ENCODE results near the gene AIP. TPM values are rescaled to one million over a fixed set of nuclear protein-coding genes. Genes with fewer than 3 reads are reported as not detected.

The AIP gene
- total RNA-seq, 1 donor from 2014 or later, result 50.1 TPM

DNA sequence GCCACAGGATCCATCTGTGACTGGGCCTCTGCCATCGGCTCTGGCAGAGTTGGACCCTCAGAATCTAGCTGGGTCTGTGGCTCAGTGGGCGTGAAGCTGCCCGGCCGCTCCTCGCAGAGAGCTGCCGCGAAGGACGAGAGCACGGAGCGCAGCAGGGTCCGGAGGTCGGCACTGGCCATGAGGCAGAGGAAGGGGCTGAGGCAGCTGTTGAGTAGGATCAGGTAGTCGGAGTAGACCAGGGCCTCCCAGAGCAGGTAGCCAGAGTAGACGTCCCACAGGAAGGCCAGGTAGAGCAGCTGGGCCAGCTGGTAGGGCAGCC lies 31.2 kb upstream of the AIP start:
- Mint-ChIP-seq H3K27ac (ENCODE audit: unreplicated experiment) (no peak overlapping the region), H3K4me3 (no peak overlapping the region), H3K27me3 (ENCODE audit: low read depth) (no peaks in the 10 kb centered on the region), H3K36me3 (ENCODE audit: low read depth) (no peaks in the 10 kb centered on the region), H3K4me1 (peaks cover 10% of the 10 kb centered on the region), H3K9me3 (no peaks in the 10 kb centered on the region)
- TF ChIP-seq, protein P1, sequence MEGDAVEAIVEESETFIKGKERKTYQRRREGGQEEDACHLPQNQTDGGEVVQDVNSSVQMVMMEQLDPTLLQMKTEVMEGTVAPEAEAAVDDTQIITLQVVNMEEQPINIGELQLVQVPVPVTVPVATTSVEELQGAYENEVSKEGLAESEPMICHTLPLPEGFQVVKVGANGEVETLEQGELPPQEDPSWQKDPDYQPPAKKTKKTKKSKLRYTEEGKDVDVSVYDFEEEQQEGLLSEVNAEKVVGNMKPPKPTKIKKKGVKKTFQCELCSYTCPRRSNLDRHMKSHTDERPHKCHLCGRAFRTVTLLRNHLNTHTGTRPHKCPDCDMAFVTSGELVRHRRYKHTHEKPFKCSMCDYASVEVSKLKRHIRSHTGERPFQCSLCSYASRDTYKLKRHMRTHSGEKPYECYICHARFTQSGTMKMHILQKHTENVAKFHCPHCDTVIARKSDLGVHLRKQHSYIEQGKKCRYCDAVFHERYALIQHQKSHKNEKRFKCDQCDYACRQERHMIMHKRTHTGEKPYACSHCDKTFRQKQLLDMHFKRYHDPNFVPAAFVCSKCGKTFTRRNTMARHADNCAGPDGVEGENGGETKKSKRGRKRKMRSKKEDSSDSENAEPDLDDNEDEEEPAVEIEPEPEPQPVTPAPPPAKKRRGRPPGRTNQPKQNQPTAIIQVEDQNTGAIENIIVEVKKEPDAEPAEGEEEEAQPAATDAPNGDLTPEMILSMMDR (conservative IDR thresholded peaks at IDR 0.05), result no peak
- DNase-seq (ENCODE audit: low read depth, low spot score), result no peak

DNA sequence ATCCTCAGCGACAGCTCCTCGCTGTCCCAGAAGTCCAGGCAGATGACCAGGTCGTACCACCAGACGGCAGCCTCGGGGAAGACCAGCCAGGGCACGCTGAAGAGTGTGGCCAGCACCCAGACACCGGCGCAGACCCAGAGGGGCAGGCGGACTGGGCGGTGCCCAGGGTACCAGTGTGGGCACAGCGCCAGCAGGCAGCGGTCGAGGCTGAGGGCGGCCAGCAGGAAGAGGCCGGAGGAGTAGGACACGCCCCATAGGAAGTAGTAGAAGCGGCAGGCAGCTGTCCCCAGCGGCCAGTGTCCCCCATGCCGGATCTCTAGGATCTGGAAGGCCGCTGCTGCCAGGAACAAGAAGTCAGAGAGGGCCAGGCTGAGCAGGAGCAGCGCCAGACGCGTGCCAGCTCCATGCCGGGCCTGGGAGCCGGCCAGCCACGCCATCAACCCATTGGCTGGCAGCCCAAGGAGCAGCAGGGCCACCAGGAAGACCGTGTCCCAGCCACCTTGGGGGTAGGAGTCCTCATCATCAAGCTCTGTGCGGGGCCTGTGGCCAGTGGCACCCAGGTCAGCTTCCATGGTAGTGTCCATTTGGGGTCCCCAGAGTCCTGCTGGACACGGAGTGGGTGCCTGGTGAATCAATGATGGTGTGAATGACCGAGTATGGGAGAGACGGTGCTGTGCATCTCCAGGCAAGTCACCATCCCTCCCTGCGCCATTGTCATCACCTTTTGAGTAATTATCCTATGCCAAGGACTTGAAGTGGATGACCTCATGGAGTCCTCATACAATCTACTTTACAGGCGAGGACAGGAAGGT lies 30.5 kb upstream of the AIP start, which contains the start of gene GPR152:
TSS of gene GPR152 (minus strand) at position 589 of the 812 bp plus-strand sequence. CDS start at position 584, 5 bp downstream.
- Mint-ChIP-seq H3K4me1 (peaks cover 10% of the 10 kb centered on the region), H3K4me3 (no peak within 1 kb of the TSS), H3K27ac (ENCODE audit: unreplicated experiment) (no peak within 1 kb of the TSS), H3K27me3 (ENCODE audit: low read depth) (no peaks in the 10 kb centered on the region), H3K9me3 (no peaks in the 10 kb centered on the region), H3K36me3 (ENCODE audit: low read depth) (no peaks in the 10 kb centered on the region)
- no peak for DNase-seq (ENCODE audit: low read depth, low spot score)
- TF ChIP-seq, protein P1 (conservative IDR thresholded peaks at IDR 0.05), result no peak

DNA sequence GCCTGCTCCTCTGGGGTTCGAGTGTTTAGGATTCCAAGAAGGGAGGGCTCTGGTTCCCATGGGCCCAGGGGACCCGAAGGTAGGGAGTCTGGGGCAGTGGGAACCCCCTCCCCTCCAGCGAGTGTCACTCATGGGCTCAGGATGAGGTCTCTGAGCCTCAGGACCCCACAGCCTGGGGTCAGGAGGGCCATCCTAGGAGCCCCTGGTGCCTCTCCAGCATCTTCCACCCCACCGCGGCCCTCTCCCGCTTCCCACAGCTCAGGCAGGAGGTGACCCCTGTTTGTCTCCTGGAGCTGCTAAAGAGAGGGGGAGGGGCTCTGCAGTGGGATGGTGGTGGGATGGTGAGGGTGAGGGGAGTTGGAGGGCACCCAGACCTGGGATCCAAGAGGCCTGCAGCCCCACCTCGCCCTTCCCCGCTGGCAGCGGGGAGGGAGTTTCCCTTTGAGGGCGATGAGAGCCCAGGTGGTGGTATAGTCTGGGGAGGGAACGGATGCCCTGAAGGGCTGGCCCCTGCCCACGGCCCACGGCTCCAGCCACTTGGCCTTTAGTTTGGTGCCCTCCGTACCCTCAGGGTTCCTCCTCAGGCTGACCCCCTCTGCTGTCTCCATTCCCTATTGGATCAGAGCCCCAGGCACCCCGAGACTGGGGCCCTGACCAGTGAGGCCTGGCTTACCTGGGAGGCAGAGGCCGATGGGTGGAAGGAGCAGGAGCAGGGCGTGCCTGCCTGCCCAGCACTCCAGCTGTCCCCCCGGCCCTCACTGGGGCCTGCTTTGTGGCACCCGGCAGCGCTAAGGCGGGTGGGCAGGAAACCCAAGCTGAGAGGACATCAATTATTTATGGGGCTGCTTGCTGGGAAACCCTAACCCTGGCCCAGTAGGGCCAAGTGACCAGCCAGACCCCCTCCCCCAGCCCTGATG lies 28.8 kb upstream of the AIP start:
- Mint-ChIP-seq H3K9me3 (no peaks in the 10 kb centered on the region), H3K4me1 (peaks cover 10% of the 10 kb centered on the region), H3K4me3 (no peak overlapping the region), H3K36me3 (ENCODE audit: low read depth) (no peaks in the 10 kb centered on the region), H3K27ac (ENCODE audit: unreplicated experiment) (no peak overlapping the region), H3K27me3 (ENCODE audit: low read depth) (no peaks in the 10 kb centered on the region)
- TF ChIP-seq, protein P1 (conservative IDR thresholded peaks at IDR 0.05), result no peak
- no peak for DNase-seq (ENCODE audit: low read depth, low spot score)

DNA sequence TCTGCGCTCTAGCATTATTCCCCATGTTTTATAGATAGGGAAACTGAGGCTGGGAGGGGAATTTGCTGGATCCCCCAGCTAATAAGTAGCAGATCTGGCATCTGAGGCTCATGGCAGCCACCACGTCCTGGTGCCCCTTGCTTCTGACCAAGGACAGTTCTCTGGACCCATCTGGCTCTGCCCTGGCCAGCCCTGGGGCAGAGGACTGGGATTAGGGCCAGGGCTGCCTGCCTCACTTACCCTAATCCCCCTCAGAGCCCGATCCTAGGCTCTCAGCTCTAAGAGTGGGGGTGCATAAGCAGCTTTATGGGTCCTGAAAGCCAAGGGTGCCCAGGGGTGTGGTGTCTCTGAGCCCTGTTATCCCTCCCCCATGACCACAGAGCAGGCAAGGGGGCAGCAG lies 27.8 kb upstream of the AIP start, which contains the start of gene CABP4:
TSS of gene CABP4 (plus strand) at position 301 of the 400 bp plus-strand sequence. CDS start at position 371, 70 bp downstream.
- Mint-ChIP-seq H3K36me3 (ENCODE audit: low read depth) (no peaks in the 10 kb centered on the region), H3K27me3 (ENCODE audit: low read depth) (no peaks in the 10 kb centered on the region), H3K4me3 (no peak within 1 kb of the TSS), H3K9me3 (no peaks in the 10 kb centered on the region), H3K4me1 (peaks cover 6% of the 10 kb centered on the region), H3K27ac (ENCODE audit: unreplicated experiment) (no peak within 1 kb of the TSS)
- TF ChIP-seq, protein P1 (conservative IDR thresholded peaks at IDR 0.05), result no peak
- DNase-seq (ENCODE audit: low read depth, low spot score), result no peak

DNA sequence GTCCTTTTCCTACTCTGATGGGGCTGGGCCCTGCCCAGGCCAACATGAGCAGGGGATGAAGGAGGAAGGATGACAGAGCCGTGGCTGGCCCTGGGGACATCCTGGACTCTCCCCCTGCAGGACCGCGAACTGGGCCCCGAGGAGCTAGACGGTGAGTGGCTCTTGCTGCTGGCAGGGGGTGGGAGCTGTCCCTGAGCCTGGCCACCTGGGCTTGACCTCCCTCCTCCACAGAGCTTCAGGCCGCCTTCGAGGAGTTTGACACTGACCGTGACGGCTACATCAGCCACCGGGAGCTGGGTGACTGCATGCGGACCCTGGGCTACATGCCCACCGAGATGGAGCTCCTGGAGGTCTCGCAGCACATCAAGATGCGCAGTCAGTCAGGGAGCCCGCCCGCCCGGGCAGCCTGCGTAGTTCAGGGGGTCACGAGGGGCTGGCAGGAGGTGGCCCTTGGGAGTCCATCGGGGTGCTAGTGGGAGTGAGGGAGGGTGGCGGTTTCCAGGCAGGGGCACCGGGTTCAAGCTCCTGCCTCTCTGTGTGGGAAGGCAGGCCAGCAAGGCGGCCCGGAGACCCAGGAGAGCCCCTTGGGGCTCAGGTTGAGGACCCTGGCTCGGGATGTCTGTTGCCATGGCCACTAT lies 26.6 kb upstream of the AIP start:
- Mint-ChIP-seq H3K9me3 (no peaks in the 10 kb centered on the region), H3K4me3 (no peak overlapping the region), H3K4me1 (no peaks in the 10 kb centered on the region), H3K27ac (ENCODE audit: unreplicated experiment) (no peak overlapping the region), H3K36me3 (ENCODE audit: low read depth) (no peaks in the 10 kb centered on the region), H3K27me3 (ENCODE audit: low read depth) (peaks cover 2% of the 10 kb centered on the region)
- no peak for DNase-seq (ENCODE audit: low read depth, low spot score)
- TF ChIP-seq, protein P1 (conservative IDR thresholded peaks at IDR 0.05), result no peak

Measured in neural crest cell (in vitro differentiated cells).